GM21737 (cell line): ENCODE measurements around the gene OTOA.
A peak's percentile ranks its signal among the peaks of the same experiment; 100 is the strongest.
"Not testable (repeated sequence)": the region's sequence is repeated elsewhere in the genome, so short reads cannot be mapped to it uniquely, and the experiment has no call there.

Experiments used
- ATAC-seq: cut with Tn5 transposase; IDR thresholded peaks from one replicate; pipeline ENCODE4 v1.9.1; 2021; ENCODE audit warnings: mild to moderate bottlenecking, moderate library complexity; ENCODE audit not compliant: unreplicated experiment

Gene OTOA

DNA sequence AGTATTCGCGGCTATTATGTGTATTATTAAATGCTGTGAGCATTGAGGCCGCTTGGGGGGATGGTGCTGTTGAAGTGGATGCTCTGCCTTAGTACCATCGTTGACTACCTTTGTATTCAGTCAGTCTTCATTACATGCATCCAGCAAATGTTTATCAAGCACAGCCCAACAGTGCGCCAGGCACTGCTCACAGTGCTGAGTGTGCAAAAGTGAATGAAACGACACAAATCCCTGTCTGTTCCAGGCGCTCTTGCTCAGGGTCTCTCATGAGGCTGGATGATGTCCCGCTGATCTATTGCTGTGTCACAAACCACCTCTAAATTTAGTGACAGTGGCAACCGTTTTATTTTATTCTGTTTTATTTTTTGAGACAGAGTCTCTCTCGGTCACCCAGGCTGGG lies 53.8 kb downstream of the OTOA start:
- no peak for ATAC-seq

DNA sequence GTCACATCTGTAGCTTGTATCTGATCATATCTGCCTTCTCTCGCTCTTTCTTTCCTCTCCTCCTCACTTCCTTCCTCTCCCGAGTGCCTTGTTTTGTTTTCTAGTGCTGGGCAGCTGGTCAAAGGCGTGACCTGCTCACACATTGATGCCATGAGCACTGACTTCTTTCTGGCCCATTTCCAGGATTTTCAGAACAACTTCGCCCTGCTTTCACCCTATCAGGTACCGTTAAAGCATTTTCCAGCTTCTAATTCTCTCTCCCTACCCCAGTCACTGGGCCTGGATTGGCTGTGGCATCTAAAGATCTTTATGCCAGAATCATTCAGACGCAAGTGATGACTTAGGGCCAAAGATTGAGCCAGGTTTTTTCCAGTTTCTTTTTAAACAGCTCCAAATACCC lies 55.5 kb downstream of the OTOA start:
- ATAC-seq: no peak

DNA sequence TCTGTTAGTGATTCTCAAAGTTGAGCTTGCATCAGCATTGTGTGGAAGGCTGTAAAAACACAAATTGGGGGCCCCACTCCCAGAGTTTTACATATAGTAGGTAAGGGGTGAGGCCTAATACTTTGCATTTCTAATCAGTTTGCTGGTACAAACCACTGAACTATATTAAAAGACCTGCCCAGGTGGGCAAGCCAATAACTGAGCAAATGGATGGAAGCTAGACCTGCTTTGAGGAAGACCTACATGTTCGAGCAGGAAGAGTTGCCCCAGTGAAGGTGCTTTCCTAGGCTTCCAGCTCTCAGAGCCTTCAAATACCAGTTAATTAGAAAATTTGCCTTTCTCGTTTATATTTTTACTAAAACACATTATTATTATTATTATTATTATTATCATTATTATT lies 56.8 kb downstream of the OTOA start:
- no peak for ATAC-seq

DNA sequence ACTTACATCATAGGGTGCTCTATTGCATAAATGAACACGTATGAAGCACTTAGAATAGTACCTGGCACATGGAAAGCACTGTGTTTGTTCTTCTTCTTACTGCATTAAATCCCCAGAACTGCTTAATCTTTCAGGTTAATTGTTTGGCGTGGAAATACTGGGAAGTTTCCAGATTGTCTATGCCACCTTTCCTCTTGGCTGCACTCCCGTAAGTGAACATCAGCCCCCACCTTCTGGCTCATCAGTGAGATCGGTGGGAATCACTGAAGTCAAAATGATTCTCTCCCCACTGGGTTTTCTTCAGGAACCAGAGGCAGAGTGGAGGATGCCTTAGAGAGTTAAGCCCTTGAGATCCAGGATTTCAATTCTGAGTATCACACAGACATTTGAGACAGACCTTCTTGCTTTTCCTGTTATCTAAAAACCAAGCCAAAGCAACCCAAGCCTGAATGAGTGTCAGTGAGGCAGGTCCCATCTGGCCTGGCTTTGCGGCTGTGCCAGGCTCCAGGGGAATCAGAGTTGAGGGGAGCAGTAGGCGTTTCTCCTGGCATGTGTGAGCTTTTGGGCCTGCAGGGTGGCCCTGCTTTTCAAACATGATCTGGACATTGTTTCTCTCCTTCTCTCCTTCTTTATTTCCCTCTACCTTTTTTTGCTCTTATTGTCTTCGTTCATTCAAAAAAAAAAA lies 59.1 kb downstream of the OTOA start:
- ATAC-seq: no peak

DNA sequence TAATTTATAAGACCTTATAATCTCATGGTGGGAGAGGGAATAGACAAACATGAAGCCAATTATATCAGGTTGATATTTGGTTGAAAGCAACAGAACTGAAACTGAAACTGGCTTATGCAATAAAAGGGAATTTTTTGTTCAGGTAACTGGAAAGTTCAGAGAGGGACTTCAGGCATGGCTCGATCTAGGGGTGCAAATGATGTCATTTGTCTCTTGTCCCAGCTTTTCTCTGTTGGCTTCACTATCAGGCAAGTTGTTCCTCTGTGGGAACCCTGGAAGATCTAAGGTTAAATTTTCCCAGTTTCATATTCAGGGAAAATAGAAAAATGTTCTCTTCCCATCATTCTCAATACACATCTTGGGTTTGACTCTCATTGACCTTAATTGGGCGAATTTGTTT lies 59.8 kb downstream of the OTOA start:
- no peak for ATAC-seq

DNA sequence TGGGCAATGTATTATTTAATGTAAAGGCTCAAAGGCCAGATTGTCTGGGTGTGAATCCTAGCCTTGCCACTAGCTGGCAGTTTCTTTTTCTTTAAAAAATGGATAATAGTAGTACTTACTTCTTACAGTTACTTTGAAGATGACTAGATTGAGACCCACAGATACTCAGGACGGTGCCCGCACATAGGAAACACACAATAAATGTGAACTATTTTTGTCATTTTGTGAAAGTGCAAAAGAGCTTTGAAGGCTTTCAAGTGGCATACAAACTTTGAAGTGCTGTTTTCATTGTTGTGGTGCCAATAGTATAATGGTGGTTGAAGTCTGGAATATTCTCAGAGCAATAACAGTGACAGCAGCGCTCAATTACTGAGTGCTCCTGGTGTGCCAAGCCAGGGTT lies 63.6 kb downstream of the OTOA start:
- ATAC-seq: no peak

DNA sequence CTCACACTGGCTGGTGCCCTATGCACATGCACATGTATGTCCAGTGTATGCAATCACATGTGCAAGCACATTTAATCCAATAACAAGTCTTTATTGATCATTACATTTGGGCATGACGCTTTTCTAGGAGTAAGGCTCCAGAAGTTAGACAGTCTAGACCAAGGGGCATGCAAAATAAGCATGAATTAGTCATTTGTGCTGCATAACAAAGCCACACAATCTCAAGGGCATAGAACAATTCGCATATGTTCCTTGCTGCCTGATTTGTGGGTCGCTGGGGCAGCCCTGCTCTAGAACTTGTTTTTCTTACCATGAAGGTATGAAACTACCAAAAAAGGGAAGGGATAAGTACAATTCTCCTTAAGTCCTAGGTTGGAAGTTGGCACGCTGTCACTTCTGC lies 67.5 kb downstream of the OTOA start:
- not testable (repeated sequence) for ATAC-seq

DNA sequence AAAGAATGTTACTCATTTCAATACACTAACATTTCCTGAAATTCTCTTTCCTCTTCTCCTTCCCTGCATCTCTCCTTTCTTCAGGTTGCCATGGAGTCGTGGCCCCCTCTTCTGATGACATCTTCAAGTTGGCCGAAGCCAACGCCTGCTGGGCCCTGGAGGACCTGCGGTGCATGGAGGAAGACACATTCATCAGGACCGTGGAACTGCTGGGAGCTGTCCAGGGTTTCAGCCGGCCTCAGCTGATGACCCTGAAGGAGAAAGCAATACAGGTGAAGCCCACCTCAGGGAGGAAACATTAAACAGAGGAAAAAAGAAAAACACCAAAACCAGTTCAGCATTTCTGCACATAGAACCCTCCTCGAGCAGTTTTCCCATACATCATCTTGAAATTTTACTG lies 76.9 kb downstream of the OTOA start:
- not testable (repeated sequence) for ATAC-seq

DNA sequence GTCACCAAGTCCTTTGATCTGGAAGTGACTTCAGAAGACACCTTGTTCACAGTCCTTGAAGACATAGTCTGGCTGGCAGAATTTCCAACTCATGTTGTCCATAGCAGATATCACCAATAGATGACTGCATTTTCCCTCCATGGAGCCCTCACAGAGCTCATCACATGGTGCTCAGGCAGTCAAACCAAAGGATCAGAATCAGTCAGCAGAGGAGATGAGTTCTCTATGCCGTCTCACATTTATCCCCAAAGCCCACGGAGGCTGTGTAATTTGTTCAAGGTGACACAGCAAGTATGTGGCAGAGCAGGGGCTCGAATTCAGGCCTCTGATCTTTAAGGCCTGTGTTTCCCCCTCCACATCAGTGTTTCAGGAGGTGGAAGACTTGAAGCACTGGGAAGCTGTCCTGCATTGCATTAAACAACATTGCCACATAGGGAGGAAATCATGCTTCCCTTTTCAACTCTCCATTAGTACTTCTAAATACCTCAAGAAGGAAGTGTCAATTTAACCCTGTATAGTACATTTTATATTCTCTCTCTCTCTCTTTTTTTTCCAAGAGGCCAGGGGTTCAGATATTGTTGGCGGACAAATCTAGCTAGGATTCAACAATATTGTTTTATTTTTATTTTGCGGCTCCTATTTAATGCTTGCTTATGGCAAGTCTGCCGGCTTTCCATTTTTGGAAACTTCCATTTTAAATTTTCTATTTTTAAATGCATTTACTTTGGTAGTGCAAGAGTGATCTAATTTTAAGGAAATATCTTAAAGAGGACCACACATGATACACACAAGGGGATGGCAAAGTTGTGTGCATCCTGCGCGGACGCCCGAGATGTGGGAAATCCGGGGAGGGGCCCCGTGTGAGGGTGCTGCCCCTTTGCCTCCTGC lies 92.7 kb downstream of the OTOA start:
- ATAC-seq: not testable (repeated sequence)

DNA sequence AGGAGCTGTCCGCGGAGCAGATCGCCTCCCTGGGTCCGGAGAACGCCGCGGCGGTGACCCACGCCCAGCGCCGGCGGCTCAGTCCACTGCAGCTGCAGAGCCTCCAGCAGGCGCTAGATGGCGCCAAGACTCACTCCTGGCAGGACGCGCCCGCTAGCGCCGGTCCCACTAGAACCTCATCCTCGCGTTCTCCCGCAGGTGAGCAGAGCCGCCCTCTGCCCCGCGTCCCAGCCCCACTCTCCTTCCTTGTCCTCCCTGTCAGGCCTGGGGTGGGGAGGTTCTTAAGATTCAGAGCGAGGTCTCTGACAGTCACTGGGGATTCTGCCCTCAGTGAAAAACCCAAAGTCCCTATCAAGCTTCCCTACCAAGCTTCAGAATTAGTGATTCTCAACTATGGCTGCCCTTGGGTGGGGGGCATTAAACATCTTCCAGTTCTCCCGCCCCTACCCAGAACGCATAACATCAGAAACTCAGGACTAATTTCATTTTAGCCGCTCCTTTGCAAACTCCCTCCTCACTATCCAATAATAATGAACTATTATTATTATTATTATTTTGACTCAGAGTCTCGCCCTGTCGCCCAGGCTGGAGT lies 93.4 kb downstream of the OTOA start:
- ATAC-seq: peak; percentile 82

DNA sequence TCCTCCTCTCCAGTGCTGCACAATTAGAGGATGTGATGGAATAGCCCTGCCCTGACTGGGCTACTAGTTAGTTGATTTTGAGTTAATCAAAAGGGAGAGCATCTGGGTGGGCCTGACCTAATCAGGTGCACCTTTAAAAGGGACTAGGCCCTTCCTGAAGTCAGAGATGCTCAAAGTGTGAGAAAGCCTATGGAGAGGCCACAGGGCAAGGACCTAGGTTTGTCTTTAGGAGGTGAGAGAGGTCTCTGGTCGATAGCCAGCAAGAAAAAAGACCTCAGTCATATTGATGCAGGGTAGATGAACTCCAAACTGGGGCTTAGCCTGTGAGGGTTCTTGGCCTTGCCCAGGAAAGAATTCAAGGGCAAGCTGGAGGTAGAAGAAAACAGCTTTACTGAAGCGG lies 104.5 kb downstream of the OTOA start:
- ATAC-seq: not testable (repeated sequence)

DNA sequence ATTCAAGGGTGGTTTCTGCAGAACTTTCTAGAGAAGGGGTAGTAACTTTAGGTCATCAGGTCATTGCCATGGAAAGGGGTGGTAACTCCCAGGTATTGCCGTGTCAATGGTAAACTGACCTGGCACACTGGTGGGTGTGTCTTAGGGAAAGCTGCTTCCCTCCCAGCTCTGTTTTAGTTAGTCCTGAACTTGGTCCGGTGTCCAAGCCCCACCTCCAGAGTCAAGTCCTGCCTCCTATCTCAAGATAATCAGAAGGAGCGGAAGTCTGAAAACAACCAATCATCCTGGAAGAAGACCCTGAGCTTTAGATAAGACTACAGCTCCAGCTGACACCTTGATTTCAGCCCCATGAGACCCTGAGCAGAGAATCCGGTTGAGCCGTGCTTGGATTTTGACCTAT lies 105.0 kb downstream of the OTOA start:
- not testable (repeated sequence) for ATAC-seq

DNA sequence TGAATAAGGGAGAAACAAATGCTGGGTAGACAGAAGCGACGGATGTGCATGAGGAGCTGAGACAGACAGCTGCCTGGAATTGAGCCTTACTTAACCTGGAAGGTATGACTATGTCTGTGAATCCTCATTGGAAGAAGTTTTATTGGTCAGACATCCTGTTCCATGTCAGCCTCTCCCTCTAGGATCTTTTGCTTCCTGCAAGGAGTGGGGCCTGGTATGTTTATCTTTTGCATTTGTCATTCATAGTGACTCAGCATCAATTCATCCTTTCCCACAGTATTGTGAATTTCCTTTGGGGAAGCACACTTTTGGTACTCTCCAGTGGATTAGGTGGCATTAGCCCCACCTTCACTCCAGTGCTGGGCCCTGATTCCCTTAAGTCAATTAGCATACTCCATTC lies 105.5 kb downstream of the OTOA start:
- not testable (repeated sequence) for ATAC-seq

DNA sequence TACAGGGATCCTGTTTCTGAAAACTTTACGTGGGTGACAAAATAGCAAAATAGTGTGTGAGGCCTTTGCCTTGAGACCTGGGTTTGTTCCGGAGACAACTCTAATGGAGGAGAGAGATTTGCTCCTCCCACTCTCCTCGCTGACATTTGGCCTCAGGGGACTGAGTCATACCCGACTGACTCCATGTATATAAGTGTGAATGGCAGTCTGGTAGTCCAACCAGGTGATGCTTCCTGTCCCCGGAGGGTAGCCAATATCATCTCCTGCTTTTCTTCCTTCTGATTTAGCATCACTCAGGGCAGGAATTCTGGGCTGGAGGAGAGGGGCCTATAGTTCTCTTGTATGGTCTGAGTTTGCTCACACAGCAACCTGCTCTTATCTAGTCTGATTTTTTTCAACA lies 106.8 kb downstream of the OTOA start:
- ATAC-seq: not testable (repeated sequence)

DNA sequence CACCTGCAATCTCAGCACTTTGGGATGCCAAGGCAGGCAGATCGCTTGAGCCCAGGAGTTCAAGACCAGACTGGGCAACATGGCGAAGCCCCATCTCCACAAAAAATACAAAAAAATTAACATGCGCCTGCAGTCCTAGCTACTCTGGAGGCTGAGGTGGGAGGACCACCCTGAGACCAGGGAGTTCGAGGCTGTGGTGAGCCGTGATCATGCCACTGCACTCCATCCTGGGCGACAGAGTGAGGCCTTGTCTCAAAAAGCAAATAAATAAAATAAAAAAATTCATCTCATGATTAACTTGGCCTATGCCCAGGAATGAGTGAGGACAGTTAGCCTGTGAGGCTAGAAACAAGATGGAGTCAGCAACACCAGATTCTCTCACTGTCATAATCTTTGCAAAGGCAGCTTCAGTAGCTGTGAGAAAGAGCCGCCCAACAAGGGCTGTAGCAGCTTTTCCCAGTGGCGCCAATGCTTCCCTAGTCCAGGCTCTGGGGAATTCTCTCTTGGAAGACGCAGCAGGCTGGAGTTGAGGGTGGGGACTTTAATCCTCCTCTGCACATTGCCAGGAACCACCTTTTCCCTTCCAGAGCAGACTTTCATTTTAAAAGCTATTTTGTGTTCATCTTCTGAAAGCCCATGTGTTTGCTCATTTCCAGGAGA lies 108.9 kb downstream of the OTOA start:
- ATAC-seq: not testable (repeated sequence)

DNA sequence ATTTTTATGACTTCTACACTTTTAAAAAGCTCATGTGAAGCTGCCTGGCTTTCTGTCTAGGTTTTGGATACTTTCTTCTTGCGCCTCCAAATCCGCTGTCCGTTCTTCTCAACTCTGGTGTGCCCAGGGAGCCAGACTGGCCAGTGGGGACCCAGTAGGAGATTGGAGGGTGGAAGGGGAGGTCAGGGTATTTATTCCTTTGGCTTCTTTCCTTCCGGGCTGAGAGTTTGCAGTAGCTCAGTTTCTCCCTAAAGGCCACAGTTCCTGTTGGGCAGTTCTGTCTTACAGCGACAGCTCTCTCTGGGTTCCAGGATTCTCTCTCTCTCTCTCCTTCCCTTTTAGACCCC lies 109.4 kb downstream of the OTOA start:
- not testable (repeated sequence) for ATAC-seq

DNA sequence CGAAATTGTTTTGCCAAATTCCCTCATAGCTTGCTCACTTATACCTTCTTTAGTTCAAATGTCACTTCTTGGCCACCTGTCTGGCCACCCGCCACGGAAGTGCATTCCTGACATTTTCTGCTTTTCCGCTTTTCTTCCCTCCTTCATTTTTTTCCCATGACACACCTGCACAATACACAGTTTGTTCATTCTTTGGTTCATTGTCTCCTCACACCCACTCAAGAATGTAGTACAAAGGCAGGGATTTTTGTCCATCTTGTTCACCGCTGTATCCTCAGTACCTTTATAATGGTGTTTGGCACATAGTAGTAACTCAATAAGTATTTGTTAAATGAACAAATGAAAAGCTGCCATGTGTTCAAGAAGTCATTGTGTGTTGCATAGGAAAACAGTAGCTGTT lies 116.8 kb downstream of the OTOA start:
- not testable (repeated sequence) for ATAC-seq

DNA sequence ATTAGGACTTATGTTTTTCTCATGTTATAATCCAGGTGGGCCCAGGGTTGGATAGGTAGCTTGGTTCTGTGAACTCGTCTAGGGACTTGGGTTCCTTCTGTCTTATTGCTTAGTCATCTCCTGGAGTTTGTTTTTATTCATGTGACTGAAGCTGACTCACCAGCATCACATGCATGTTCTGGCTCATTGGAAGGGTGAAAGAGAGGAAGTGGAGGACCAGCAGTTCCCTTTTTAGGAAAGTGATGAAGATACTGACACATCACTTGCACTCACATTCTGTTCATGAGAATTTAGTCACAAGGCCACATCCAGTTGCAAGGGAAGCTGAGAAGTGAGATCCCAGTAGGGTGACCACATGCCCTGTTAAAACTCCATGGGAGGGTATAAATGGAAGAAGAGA lies 126.7 kb downstream of the OTOA start:
- ATAC-seq: not testable (repeated sequence)

DNA sequence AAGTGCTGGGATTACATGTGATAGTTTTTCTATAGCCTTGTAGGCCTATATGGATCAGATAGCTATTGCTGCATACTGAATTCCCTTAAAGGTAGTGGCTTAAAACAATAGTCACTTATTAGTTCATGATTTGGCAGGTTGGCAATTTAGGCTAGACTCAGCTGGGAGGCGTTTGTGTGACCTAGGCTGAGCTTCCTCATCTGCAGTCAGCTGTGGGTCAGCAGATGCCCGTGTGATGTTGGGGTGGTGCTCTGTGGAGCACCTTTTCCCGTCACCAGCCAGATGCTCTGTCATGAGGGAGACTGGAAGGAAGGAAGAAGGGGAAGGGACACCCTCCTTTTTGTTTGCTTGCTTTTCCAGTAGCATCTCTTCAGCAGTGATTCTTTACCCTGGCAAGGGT lies 129.5 kb downstream of the OTOA start:
- not testable (repeated sequence) for ATAC-seq

DNA sequence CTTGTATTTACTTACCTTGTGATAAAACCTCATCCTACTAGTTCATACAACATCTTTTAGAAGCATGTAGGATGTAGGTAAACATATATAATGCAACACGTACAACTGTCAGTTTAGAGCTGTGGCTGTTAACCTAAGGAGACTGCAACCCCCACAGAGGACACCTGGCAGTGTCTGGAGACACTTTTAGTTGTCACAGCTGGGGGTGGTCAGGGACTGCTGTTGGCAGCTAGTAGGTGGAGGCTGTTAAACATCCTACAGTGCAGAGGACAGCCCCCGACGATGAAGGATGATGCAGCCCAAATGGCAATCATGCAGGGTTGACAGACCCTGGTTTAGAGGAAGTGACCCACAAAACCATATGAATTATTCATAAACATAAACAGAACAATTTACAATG lies 134.8 kb downstream of the OTOA start:
- ATAC-seq: not testable (repeated sequence)
